HG03457 (cell line): ENCODE measurements around the gene EMP2.
"Not testable (repeated sequence)": the region's sequence is repeated elsewhere in the genome, so short reads cannot be mapped to it uniquely, and the experiment has no call there.

Source experiments
- ATAC-seq: cut with Tn5 transposase; IDR thresholded peaks from one replicate; pipeline ENCODE4 v1.9.1; 2021; ENCODE audit warnings: moderate number of reproducible peaks; ENCODE audit not compliant: unreplicated experiment

EMP2 gene

GRCh38 chr16:10579965-10580882 lies at the start of gene EMP2:
EMP2 (minus strand) TSS chr16:10580598; CDS start chr16:10547617, 32,981 bp downstream.
- no peak for ATAC-seq

- no peak for ATAC-seq
Measured at GRCh38 chr16:10629592-10629963, 49.2 kb upstream of the EMP2 start.

GRCh38 chr16:10625595-10626357 lies 45.4 kb upstream of the EMP2 start:
- ATAC-seq = no peak

GRCh38 chr16:10624527-10624926 lies 44.1 kb upstream of the EMP2 start:
- ATAC-seq = no peak

- no peak for ATAC-seq
Measured at GRCh38 chr16:10623059-10623458, 42.7 kb upstream of the EMP2 start.

- ATAC-seq = no peak
Measured at GRCh38 chr16:10622036-10622921, 41.9 kb upstream of the EMP2 start.

GRCh38 chr16:10621216-10621949 lies 41.0 kb upstream of the EMP2 start:
- ATAC-seq = not testable (repeated sequence)

- ATAC-seq = no peak
Measured at GRCh38 chr16:10620120-10620519, 39.7 kb upstream of the EMP2 start.

GRCh38 chr16:10619271-10619849 lies 39.0 kb upstream of the EMP2 start:
- ATAC-seq = no peak

GRCh38 chr16:10618710-10619209 lies 38.4 kb upstream of the EMP2 start:
- no peak for ATAC-seq

GRCh38 chr16:10617662-10618420 lies 37.4 kb upstream of the EMP2 start:
- no peak for ATAC-seq

GRCh38 chr16:10616756-10617640 lies 36.6 kb upstream of the EMP2 start:
- no peak for ATAC-seq

GRCh38 chr16:10616419-10616755 lies 36.0 kb upstream of the EMP2 start:
- no peak for ATAC-seq

- no peak for ATAC-seq
Measured at GRCh38 chr16:10614685-10615084, 34.3 kb upstream of the EMP2 start.

GRCh38 chr16:10613785-10614485 lies 33.5 kb upstream of the EMP2 start:
- ATAC-seq = no peak

- no peak for ATAC-seq
Measured at GRCh38 chr16:10612649-10613179, 32.3 kb upstream of the EMP2 start.

GRCh38 chr16:10611825-10612342 lies 31.5 kb upstream of the EMP2 start:
- no peak for ATAC-seq
